ENCODE data around the gene PTDSS2. TPM values are rescaled to one million over a fixed set of nuclear protein-coding genes. Genes with fewer than 3 reads are reported as not detected.
"Not testable (repeated sequence)": the region's sequence is repeated elsewhere in the genome, so short reads cannot be mapped to it uniquely, and the experiment has no call there.

PTDSS2 gene
- total RNA-seq, 2 donors from 2014 or later, result 20.6 to 27.6 TPM

DNA sequence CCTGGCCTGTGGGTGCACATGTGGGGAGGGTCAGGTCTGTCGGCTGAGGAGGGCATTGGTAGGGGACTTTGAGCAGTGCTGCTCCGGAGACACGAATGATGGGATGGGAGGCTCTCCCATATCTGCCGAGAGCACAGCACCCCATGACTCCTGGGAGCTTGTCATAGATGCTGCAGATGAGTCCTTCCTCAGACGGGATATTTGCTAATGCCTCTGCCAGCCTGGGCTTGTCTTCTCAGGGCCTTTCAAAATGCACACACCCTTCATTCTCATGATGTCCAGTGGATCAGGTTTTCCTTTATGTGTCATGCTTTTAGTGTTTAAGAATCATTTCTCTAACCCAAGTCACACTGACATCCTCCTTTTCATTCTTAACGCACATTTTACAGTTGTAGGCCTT lies 65.1 kb downstream of the PTDSS2 start:
- Histone ChIP-seq H3K4me1 (no peaks in the 10 kb centered on the region), H3K36me3 (no peaks in the 10 kb centered on the region), H3K9me3 (no peaks in the 10 kb centered on the region), H3K9ac (ENCODE audit: low read depth in 2 of 2, low read length in 2 of 2) (no peak overlapping the region), H3K4me3 (no peak overlapping the region), H3K27ac (no peak overlapping the region), H3K27me3 (no peaks in the 10 kb centered on the region)
- intact Hi-C loops (cut with DNase I), result no loop called here
- TF ChIP-seq, protein P1, sequence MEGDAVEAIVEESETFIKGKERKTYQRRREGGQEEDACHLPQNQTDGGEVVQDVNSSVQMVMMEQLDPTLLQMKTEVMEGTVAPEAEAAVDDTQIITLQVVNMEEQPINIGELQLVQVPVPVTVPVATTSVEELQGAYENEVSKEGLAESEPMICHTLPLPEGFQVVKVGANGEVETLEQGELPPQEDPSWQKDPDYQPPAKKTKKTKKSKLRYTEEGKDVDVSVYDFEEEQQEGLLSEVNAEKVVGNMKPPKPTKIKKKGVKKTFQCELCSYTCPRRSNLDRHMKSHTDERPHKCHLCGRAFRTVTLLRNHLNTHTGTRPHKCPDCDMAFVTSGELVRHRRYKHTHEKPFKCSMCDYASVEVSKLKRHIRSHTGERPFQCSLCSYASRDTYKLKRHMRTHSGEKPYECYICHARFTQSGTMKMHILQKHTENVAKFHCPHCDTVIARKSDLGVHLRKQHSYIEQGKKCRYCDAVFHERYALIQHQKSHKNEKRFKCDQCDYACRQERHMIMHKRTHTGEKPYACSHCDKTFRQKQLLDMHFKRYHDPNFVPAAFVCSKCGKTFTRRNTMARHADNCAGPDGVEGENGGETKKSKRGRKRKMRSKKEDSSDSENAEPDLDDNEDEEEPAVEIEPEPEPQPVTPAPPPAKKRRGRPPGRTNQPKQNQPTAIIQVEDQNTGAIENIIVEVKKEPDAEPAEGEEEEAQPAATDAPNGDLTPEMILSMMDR (IDR thresholded peaks at IDR 0.05), result no peak
- no peak for DNase-seq

DNA sequence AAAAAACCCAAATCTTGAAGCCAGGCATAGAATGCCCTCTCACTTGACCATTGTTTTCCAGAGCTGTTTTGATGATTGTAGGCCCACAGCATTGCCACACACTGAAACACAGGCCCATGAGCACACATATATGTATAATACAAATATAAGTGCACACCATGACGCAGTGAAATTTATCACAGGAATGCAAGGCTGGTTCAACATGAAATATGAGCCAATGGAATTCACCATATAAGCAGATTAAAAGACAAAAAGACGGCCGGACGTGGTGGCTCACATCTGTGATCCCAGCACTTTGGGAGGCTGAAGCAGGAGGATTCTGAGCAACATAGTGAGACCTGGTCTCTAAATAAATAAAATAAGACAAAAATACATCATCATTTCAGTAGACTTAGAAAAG lies 66.3 kb downstream of the PTDSS2 start:
- Histone ChIP-seq H3K9me3 (no peaks in the 10 kb centered on the region), H3K4me1 (no peaks in the 10 kb centered on the region), H3K27me3 (no peaks in the 10 kb centered on the region), H3K9ac (ENCODE audit: low read depth in 2 of 2, low read length in 2 of 2) (no peak overlapping the region), H3K36me3 (no peaks in the 10 kb centered on the region), H3K4me3 (no peak overlapping the region), H3K27ac (no peak overlapping the region)
- intact Hi-C loops (cut with DNase I), result no loop called here
- no peak for DNase-seq
- TF ChIP-seq, protein P1 (IDR thresholded peaks at IDR 0.05), result no peak

DNA sequence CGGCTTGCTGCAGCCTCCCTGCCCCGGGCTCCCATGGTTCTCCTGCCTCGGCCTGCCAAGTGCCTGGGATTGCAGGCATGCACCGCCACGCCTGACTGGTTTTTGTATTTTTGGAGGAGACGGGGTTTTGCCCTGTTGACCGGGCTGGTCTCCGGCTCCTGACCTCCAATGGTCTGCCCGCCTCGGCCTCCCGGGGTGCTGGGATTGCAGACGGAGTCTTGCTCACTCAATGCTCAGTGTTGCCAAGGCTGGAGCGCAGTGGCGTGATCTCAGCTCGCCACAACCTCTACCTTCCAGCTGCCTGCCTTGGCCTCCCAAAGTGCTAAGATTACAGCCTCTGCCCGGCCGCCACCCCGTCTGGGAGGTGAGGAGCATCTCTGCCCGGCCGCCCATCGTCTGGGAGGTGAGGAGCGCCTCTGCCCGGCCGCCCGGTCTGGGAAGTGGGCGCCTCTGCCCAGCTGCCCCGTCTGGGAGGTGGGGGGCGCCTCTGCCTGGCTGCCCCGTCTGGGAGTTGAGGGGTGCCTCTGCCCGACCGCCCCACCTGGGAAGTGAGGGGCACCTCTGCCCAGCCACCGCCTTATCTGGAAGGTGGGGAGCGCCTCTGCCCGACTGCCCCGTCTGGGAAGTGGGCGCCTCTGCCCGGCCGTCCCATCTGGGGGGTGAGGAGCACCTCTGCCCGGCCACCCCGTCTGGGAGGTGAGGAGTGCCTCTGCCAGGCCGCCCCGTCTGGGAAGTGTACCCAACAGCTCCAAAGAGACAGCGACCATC lies 67.0 kb downstream of the PTDSS2 start:
- H3K36me3 ChIP-seq; intact Hi-C loops (cut with DNase I); H3K4me1 ChIP-seq; DNase-seq; H3K9ac ChIP-seq (ENCODE audit: low read depth in 2 of 2, low read length in 2 of 2); H3K4me3 ChIP-seq; H3K27me3 ChIP-seq; H3K27ac ChIP-seq; H3K9me3 ChIP-seq: not testable (repeated sequence)

DNA sequence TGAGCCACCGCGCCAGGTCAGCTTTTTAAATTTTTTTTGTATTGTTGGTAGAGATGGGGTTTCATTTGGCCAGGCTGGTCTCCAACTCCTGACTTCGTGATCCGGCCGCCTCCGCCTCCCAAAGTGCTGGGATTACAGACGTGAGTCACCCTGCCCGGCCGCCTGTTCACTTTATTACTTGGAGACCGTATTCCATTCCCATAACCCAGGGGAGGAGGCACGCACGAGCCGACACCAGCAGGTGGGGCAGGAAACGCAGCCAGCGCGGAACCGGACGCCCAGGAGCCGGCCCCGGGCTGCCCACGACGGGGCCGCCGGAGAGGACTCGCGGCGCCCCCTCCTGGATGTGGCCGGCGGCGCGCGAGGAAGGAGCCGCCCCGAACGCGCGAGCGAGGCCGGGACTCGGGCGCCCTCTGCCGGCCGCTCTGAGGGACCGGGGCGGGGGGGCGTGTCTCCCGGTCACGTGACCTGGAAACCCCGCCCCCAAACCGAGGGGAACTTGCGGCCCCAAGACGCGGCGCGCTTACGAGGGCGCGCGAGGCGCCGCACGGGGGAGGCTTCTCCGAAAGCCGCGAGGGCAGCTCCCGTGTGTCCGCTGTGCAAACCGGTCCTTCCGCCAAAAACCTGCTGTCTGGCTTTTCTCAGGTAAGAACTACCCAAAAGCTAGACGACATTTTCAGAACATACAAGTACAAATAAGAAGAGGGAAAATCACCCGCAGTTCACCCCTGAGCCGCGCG lies 68.6 kb downstream of the PTDSS2 start:
- H3K9ac ChIP-seq (ENCODE audit: low read depth in 2 of 2, low read length in 2 of 2), result no peak overlapping the region
- peak; percentile 95 for DNase-seq
- no peaks in the 10 kb centered on the region for H3K4me1 ChIP-seq
- H3K4me3 ChIP-seq, result no peak overlapping the region
- intact Hi-C loops (cut with DNase I), result no loop called here
- H3K36me3 ChIP-seq, result no peaks in the 10 kb centered on the region
- H3K27me3 ChIP-seq, result no peaks in the 10 kb centered on the region
- TF ChIP-seq, protein P1 (IDR thresholded peaks at IDR 0.05), result peak; percentile 100
- H3K9me3 ChIP-seq, result no peaks in the 10 kb centered on the region
- H3K27ac ChIP-seq, result peak overlapping the region; percentile 75

DNA sequence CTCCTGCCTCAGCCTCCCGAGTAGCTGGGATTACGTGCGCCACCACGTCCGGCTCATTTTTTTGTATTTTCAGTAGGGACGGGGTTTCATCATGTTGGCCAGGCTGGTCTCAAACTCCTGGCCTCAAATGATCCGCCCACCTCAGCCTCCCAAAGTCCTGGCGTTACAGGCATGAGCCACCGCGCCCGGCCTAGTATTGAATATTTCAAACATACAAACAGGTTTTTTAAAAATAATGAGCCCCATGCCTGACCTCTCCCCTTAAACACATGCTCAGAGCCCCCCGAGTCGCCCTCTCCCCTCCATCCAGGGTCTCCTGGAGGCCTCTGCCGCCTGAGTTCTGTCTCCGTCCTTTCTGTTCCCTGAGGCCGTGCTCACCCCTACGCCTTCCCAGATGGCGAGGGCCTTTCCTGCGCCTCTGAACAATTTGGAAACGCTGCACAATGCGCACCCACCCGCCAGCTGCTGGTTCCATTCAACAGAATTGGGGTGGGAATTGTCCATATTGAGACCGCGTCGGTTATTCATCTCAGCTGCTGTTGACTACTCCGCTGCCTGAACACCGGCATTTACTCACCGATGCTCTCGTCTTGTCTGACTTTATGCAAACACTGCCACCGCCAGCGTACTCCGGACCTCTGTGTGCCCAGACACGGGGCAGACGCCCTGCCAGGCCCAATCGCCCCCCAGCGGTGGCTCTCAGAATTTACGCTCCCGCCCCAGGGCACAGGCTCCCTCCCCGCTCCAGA lies 70.5 kb downstream of the PTDSS2 start:
- no peak overlapping the region for H3K4me3 ChIP-seq
- TF ChIP-seq, protein P1 (IDR thresholded peaks at IDR 0.05), result no peak
- no peaks in the 10 kb centered on the region for H3K36me3 ChIP-seq
- no peaks in the 10 kb centered on the region for H3K4me1 ChIP-seq
- H3K9me3 ChIP-seq, result no peaks in the 10 kb centered on the region
- intact Hi-C loops (cut with DNase I), result no loop called here
- H3K27ac ChIP-seq, result no peak overlapping the region
- no peak overlapping the region for H3K9ac ChIP-seq (ENCODE audit: low read depth in 2 of 2, low read length in 2 of 2)
- no peak for DNase-seq
- no peaks in the 10 kb centered on the region for H3K27me3 ChIP-seq

Data from colonic mucosa (tissue), 4 donors.